Stimulated activated CD8-positive, alpha-beta memory T cell treated with anti-CD3 and anti-CD28 coated beads, Interleukin-12 subunit alpha, Interleukin-12 subunit beta, amount 100 ng/mL, for 24 hours (primary cell): ENCODE measurements around the gene FAM241B.
A peak's percentile ranks its signal among the peaks of the same experiment; 100 is the strongest.

ENCODE experiments used
- DNase-seq: peaks from one replicate; pipeline ENCODE4 v3.0.0-alpha.2; 2020; ENCODE audit errors: extremely low read depth

The FAM241B gene

GRCh38 chr10:69634759-69635425 lies 4.8 kb downstream of the FAM241B start:
- DNase-seq, result no peak

GRCh38 chr10:69635428-69636272 lies 5.6 kb downstream of the FAM241B start:
- no peak for DNase-seq

- no peak for DNase-seq
These were observed 6.2 kb downstream of the FAM241B start for GRCh38 chr10:69636273-69636575.

GRCh38 chr10:69636626-69637605 lies 6.9 kb downstream of the FAM241B start:
- no peak for DNase-seq

GRCh38 chr10:69638642-69639041 lies 8.6 kb downstream of the FAM241B start:
- no peak for DNase-seq

GRCh38 chr10:69639291-69640195 lies 9.5 kb downstream of the FAM241B start:
- DNase-seq, result peak; percentile 21

- DNase-seq, result no peak
These were observed 10.3 kb downstream of the FAM241B start for GRCh38 chr10:69640196-69640980.

- no peak for DNase-seq
These were observed 11.4 kb downstream of the FAM241B start for GRCh38 chr10:69641261-69641980.

- no peak for DNase-seq
These were observed 12.7 kb downstream of the FAM241B start for GRCh38 chr10:69642747-69643146.

- DNase-seq, result no peak
These were observed 14.0 kb downstream of the FAM241B start for GRCh38 chr10:69643779-69644657.

GRCh38 chr10:69644658-69645295 lies 14.7 kb downstream of the FAM241B start:
- DNase-seq, result no peak

GRCh38 chr10:69645296-69646184 lies 15.5 kb downstream of the FAM241B start:
- DNase-seq, result no peak

GRCh38 chr10:69646185-69647060 lies 16.4 kb downstream of the FAM241B start:
- no peak for DNase-seq

- no peak for DNase-seq
These were observed 17.1 kb downstream of the FAM241B start for GRCh38 chr10:69647126-69647525.

GRCh38 chr10:69647819-69648218 lies 17.8 kb downstream of the FAM241B start:
- no peak for DNase-seq

- no peak for DNase-seq
These were observed 18.4 kb downstream of the FAM241B start for GRCh38 chr10:69648461-69648860.
